H1 (cell line): ENCODE results near the gene WFDC1. TPM values are rescaled to one million over a fixed set of nuclear protein-coding genes. Genes with fewer than 3 reads are reported as not detected.

Experiments used
- CTCF ChIA-PET: fragments of 300-600 bp; sonication (Branson Sonifier 250); formaldehyde crosslinking; loops from one replicate; lab custom pipeline; 2021; ENCODE audit not compliant: partially characterized antibody; lab: Charles Lee
- POLR2A ChIA-PET: fragments of 300-600 bp; sonication (Branson Sonifier 250); formaldehyde crosslinking; loops from one replicate; lab custom pipeline; 2021; ENCODE audit warnings: inconsistent platforms; ENCODE audit not compliant: partially characterized antibody; lab: Charles Lee
- DNase-seq, 2 experiments: peaks; one replicate each; pipeline versions ENCODE4 v3.0.0 to v3.0.0-alpha.2; 2010 to 2022; ENCODE audit warnings: low spot score in 2 of 2, low read depth in 1 of 2, mixed read lengths in 1 of 2
- FAIRE-seq: peaks from 2 replicates; lab custom pipeline; 2011; peaks lifted over from hg19 to GRCh38; lab: Jason Lieb, UNC
- H2AFZ ChIP-seq: 2 replicates; pipeline ENCODE4 v1.8.1; 2012; ENCODE audit warnings: low read length, inconsistent platforms
- H2AK5ac ChIP-seq: 2 replicates; pipeline ENCODE4 v1.6.1; 2013; ENCODE audit warnings: low read depth, low read length
- H2BK120ac ChIP-seq: replicated peaks from 2 replicates; pipeline ENCODE3; 2013; ENCODE audit warnings: low read depth, low read length, inconsistent platforms
- H2BK12ac ChIP-seq: 2 replicates; pipeline ENCODE4 v1.6.1; 2013; ENCODE audit warnings: low read depth, low read length
- H2BK15ac ChIP-seq: 2 replicates; pipeline ENCODE4 v1.6.1; 2013; ENCODE audit warnings: low read length
- H2BK20ac ChIP-seq: 2 replicates; pipeline ENCODE4 v1.6.1; 2013; ENCODE audit warnings: low read length
- H2BK5ac ChIP-seq: 2 replicates; pipeline ENCODE4 v1.6.1; 2013; ENCODE audit warnings: low read depth, low read length
- H3K14ac ChIP-seq: 2 replicates; pipeline ENCODE4 v1.6.1; 2013; ENCODE audit warnings: inconsistent platforms; ENCODE audit not compliant: insufficient read length
- H3K18ac ChIP-seq: 2 replicates; pipeline ENCODE4 v1.6.1; 2013; ENCODE audit warnings: low read length; ENCODE audit errors: extremely low read depth
- H3K23ac ChIP-seq: 2 replicates; pipeline ENCODE4 v1.6.1; 2013; ENCODE audit warnings: inconsistent platforms; ENCODE audit not compliant: insufficient read length
- H3K23me2 ChIP-seq: 2 replicates; pipeline ENCODE4 v1.6.1; 2013; ENCODE audit warnings: low read depth, low read length
- H3K27ac ChIP-seq: 2 replicates; pipeline ENCODE4 v1.6.1; 2011; ENCODE audit warnings: low read depth, low read length, inconsistent platforms
- H3K27me3 ChIP-seq, 4 experiments: replicated peaks in 1 of 4; 1 replicate in 1 of 4; 2 replicates in 3 of 4; pipeline versions ENCODE4 v1.6.1 to v1.8.1; 2011 to 2013; ENCODE audit warnings: low read length in 3 of 4, mild to moderate bottlenecking in 3 of 4, inconsistent platforms in 2 of 4, mixed read lengths in 2 of 4, moderate library complexity in 1 of 4; ENCODE audit not compliant: control insufficient read depth in 3 of 4, insufficient read depth in 3 of 4; ENCODE audit errors: extremely low read depth in 1 of 4
- H3K36me3 ChIP-seq, 4 experiments: 2 replicates each; pipeline versions ENCODE4 v1.6.1 to v1.8.1; 2011 to 2013; ENCODE audit warnings: mild to moderate bottlenecking in 4 of 4, low read length in 3 of 4, moderate library complexity in 2 of 4, control low read depth in 1 of 4, inconsistent platforms in 1 of 4; ENCODE audit not compliant: insufficient read depth in 4 of 4, control insufficient read depth in 2 of 4
- H3K4ac ChIP-seq: replicated peaks from 2 replicates; pipeline ENCODE3; 2013; ENCODE audit warnings: low read length, low read depth, mixed read lengths, inconsistent platforms; ENCODE audit not compliant: insufficient read length
- H3K4me1 ChIP-seq, 4 experiments: replicated peaks in 1 of 4; 1 replicate in 1 of 4; 2 replicates in 3 of 4; pipeline versions ENCODE4 v1.6.1 to v1.8.1; 2011 to 2013; ENCODE audit warnings: low read length in 3 of 4, inconsistent platforms in 2 of 4, mixed read lengths in 1 of 4; ENCODE audit not compliant: insufficient read depth in 4 of 4, control insufficient read depth in 3 of 4
- H3K4me2 ChIP-seq, 2 experiments: 2 replicates each; pipeline versions ENCODE4 v1.6.1 to v1.8.1; 2011 to 2013; ENCODE audit warnings: low read depth in 2 of 2, low read length in 2 of 2, control low read depth in 1 of 2, inconsistent platforms in 1 of 2, mild to moderate bottlenecking in 1 of 2; ENCODE audit not compliant: insufficient read depth in 1 of 2
- H3K4me3 ChIP-seq, 4 experiments: fragments of 200-600, 300-600 bp in 1 of 4; sonication (generic), shearing (Covaris generic), sonication (Bioruptor Twin) in 1 of 4; 2 replicates each; pipeline versions ENCODE4 v1.5.1 to v1.8.1; 2011 to 2016; ENCODE audit warnings: low read length in 4 of 4, low read depth in 3 of 4, control low read depth in 2 of 4, inconsistent platforms in 2 of 4, mild to moderate bottlenecking in 2 of 4, mixed read lengths in 1 of 4, moderate library complexity in 1 of 4; ENCODE audit not compliant: insufficient read depth in 2 of 4; ENCODE audit errors: extremely low read depth in 1 of 4
- H3K56ac ChIP-seq: replicated peaks from 2 replicates; pipeline ENCODE3; 2013; ENCODE audit warnings: low read depth, mild to moderate bottlenecking, mixed read lengths, low read length, inconsistent platforms; ENCODE audit not compliant: insufficient read length
- H3K79me1 ChIP-seq: 2 replicates; pipeline ENCODE4 v1.6.1; 2013; ENCODE audit warnings: low read depth, low read length, control low read depth
- H3K79me2 ChIP-seq, 2 experiments: 2 replicates each; pipeline versions ENCODE4 v1.6.1 to v1.8.1; 2012 to 2013; ENCODE audit warnings: low read length in 2 of 2, mild to moderate bottlenecking in 2 of 2, inconsistent platforms in 1 of 2; ENCODE audit not compliant: insufficient read depth in 2 of 2, control insufficient read depth in 1 of 2
- H3K9ac ChIP-seq, 4 experiments: replicated peaks in 1 of 4; 1 replicate in 1 of 4; 2 replicates in 3 of 4; pipeline versions ENCODE4 v1.6.1 to v1.8.1; 2011 to 2013; ENCODE audit warnings: low read depth in 3 of 4, low read length in 3 of 4, control low read depth in 2 of 4, mild to moderate bottlenecking in 2 of 4, moderate library complexity in 2 of 4, inconsistent platforms in 1 of 4; ENCODE audit errors: extremely low read depth in 1 of 4
- H3K9me3 ChIP-seq, 2 experiments: 2 replicates each; pipeline versions ENCODE4 v1.6.1 to v1.8.1; 2012 to 2013; ENCODE audit warnings: mild to moderate bottlenecking in 2 of 2, moderate library complexity in 2 of 2, control low read depth in 1 of 2, inconsistent platforms in 1 of 2, low read depth in 1 of 2, low read length in 1 of 2, mixed read lengths in 1 of 2; ENCODE audit not compliant: insufficient read depth in 2 of 2
- H4K20me1 ChIP-seq, 2 experiments: replicated peaks in 1 of 2; 2 replicates each; pipeline versions ENCODE3 to v1.8.1; 2011 to 2013; ENCODE audit warnings: inconsistent platforms in 2 of 2, low read length in 2 of 2, mild to moderate bottlenecking in 1 of 2; ENCODE audit not compliant: insufficient read depth in 2 of 2, control insufficient read depth in 1 of 2
- H4K5ac ChIP-seq: 2 replicates; pipeline ENCODE4 v1.6.1; 2013; ENCODE audit warnings: low read length, low read depth, mixed read lengths, inconsistent platforms; ENCODE audit not compliant: insufficient read length
- H4K8ac ChIP-seq: 2 replicates; pipeline ENCODE4 v1.8.0; 2013; ENCODE audit warnings: mild to moderate bottlenecking, moderate library complexity, low read length, inconsistent platforms; ENCODE audit not compliant: insufficient read depth; ENCODE audit errors: extremely low read depth
- H4K91ac ChIP-seq: replicated peaks from 2 replicates; pipeline ENCODE3; 2013; ENCODE audit warnings: low read length, mixed read lengths, inconsistent platforms; ENCODE audit not compliant: insufficient read length
- CBX8 ChIP-seq: fragments of 300-800, 300-1000 bp; sonication (generic); IDR thresholded peaks from 2 replicates; pipeline ENCODE4 v1.7.1; 2016; ENCODE audit warnings: low read depth, low read length, borderline replicate concordance
- JUN ChIP-seq: IDR thresholded peaks from 2 replicates; pipeline ENCODE4 v1.6.1; 2011; ENCODE audit warnings: low read depth, mild to moderate bottlenecking, improper control_type of control experiment, low read length
- KDM4A ChIP-seq: IDR thresholded peaks from one replicate; pipeline ENCODE4 v1.7.1; 2012; ENCODE audit warnings: low read depth, mild to moderate bottlenecking, moderate library complexity, low read length, inconsistent platforms; ENCODE audit not compliant: severe bottlenecking
- WGBS, 2 experiments: shearing (Covaris generic) in 1 of 2; methylation state at CpG; one replicate each; pipeline versions ENCODE4 v1.1.6 to v1.1.7; 2013 to 2015; ENCODE audit warnings: low lambda C conversion rate in 2 of 2, mixed read lengths in 2 of 2, inconsistent platforms in 1 of 2, low coverage in 1 of 2, missing lambda C conversion rate in 1 of 2; ENCODE audit not compliant: insufficient replicate concordance in 2 of 2, insufficient coverage in 1 of 2, insufficient read length in 1 of 2; ENCODE audit errors: extremely low coverage in 1 of 2, missing lambda C conversion rate in 1 of 2; 5-methylcytosine and 5-hydroxymethylcytosine counted together
- polyA plus RNA-seq, 7 experiments: library from polyadenylated mRNA; depleted of rRNA in 3 of 7; stranded (reverse) in 5 of 7; unstranded in 2 of 7; fragments of >200 nt in 5 of 7; fragments of 200-250 nt in 2 of 7; gene quantifications; 1 replicate in 5 of 7; 2 replicates in 1 of 7; 4 replicates in 1 of 7; pipeline versions ENCODE4 v1.2.1 to v1.2.3, GENCODE V29; 2011 to 2013; ENCODE audit warnings: missing spikeins in 2 of 7, mixed read lengths in 2 of 7
- total RNA-seq: library from RNA; stranded (reverse); fragmentation: NEBNext Ultra II Directional; extraction: Animal tissue kit (Norgen Biotek cat#: 25700); gene quantifications from 2 replicates; pipeline ENCODE4 v1.2.1, GENCODE V29; 2021

The WFDC1 gene
- total and polyA plus RNA-seq, 2 of the 8 experiments (the other 6 are each of a cell fraction or from before 2014, with no cell fraction given), result 0.70 to 1.1 TPM

DNA sequence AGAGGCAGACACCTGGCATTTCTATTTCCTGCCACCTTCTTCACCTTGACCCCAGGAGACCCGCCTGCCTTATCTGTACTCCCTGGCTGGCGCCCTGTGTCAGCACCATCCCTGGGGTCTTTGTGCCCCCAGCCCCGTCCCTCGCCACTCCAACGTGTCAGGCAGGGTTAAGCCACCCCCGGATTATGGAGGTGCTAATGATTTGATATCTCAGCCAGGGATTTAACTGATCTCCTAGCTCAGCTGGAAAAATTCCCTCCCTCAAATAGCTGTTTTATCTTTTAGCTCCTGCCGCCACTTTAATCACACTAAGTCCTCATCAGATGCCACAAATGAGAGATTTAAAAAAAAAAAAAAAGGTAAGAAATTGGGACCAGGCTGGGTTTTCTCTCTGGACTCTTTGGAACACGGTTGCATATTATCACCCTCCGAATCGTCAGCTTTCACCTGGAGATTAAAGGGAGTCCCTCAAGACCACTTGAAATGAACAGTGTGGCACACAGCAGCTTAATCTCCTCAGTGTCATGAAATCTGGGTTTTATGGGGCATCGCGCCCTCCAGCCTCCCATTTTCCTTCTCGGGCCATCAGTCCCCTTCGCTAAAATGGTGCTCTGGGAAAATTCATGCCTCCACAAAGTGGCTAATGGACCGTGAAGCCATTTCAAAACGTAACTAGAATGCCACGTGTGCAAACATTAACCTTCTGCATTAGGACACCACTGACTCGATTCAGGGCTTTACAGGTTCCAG is 26.2 kb upstream of the WFDC1 start:
- no peaks in the 10 kb centered on the region for H3K9me3 ChIP-seq
- H3K4ac ChIP-seq, result no peak overlapping the region
- no peak overlapping the region for H4K91ac ChIP-seq
- no peaks in the 10 kb centered on the region for H3K79me1 ChIP-seq
- no peak overlapping the region for H3K9ac ChIP-seq
- H3K4me2 ChIP-seq, result no peak overlapping the region
- no peak overlapping the region for H3K27ac ChIP-seq
- no peak overlapping the region for H4K5ac ChIP-seq
- FAIRE-seq (no peak), DNase-seq (no peak)
- 85% methylated on average over 18 of the region's 18 CpGs; no CpG with 5 or more reads in 1 of the 2 experiments for WGBS, 2 experiments
- no peak overlapping the region for H4K8ac ChIP-seq
- H3K27me3 ChIP-seq, result peaks cover 0 to 3% (median 0%) of the 10 kb centered on the region in 4 experiments; a peak in 1 of 7 replicates
- H4K20me1 ChIP-seq, result no peaks in the 10 kb centered on the region
- H3K79me2 ChIP-seq, result no peaks in the 10 kb centered on the region
- no peak overlapping the region for H2BK12ac ChIP-seq
- no peak overlapping the region for H3K18ac ChIP-seq
- no peak overlapping the region for H2BK5ac ChIP-seq
- H3K36me3 ChIP-seq, result no peaks in the 10 kb centered on the region
- H3K14ac ChIP-seq, result no peak overlapping the region
- no peak overlapping the region for H2AK5ac ChIP-seq
- H3K23ac ChIP-seq, result no peak overlapping the region
- H2BK15ac ChIP-seq, result no peak overlapping the region
- TF ChIP-seq JUN (no peak), CBX8 (no peak), KDM4A (no peak)
- peaks cover 0 to 2% (median 0%) of the 10 kb centered on the region in 4 experiments; a peak in 2 of 7 replicates for H3K4me1 ChIP-seq
- H2BK20ac ChIP-seq, result no peak overlapping the region
- no peak overlapping the region for H3K56ac ChIP-seq
- peaks cover 11% of the 10 kb centered on the region; the same call in 1 of the 2 replicates for H3K23me2 ChIP-seq
- POLR2A ChIA-PET, result no interaction called here
- H2BK120ac ChIP-seq, result no peak overlapping the region
- no peak overlapping the region for H3K4me3 ChIP-seq
- CTCF ChIA-PET, result interaction anchor here (1.3 to 3.3 kb wide), 5 partner anchors 9 to 215 kb away, joined by 3 to 16 read pairs (median 4); no protein-coding TSS in a partner anchor
- H2AFZ ChIP-seq, result no peak overlapping the region
